Nephron progenitor cell (in vitro differentiated cells): Measurements from ENCODE around the gene DNASE1L2.
A peak's percentile ranks its signal among the peaks of the same experiment; 100 is the strongest.

Experiments
- DNase-seq: peaks from one replicate; pipeline ENCODE4 v3.0.0; 2021
- H3K27ac Mint-ChIP-seq: 2 replicates; pipeline ENCODE4 v1.8.0; 2021; ENCODE audit warnings: mild to moderate bottlenecking, moderate library complexity, mixed read lengths
- H3K27me3 Mint-ChIP-seq: 2 replicates; pipeline ENCODE4 v1.8.0; 2021; ENCODE audit warnings: mild to moderate bottlenecking, low read depth, mixed read lengths; ENCODE audit not compliant: poor library complexity
- H3K36me3 Mint-ChIP-seq: 2 replicates; pipeline ENCODE4 v1.8.0; 2021; ENCODE audit warnings: low read depth, mixed read lengths
- H3K4me1 Mint-ChIP-seq: 2 replicates; pipeline ENCODE4 v1.8.0; 2021; ENCODE audit warnings: mixed read lengths
- H3K4me3 Mint-ChIP-seq: 2 replicates; pipeline ENCODE4 v1.8.0; 2021; ENCODE audit warnings: mild to moderate bottlenecking, moderate library complexity, mixed read lengths
- H3K9me3 Mint-ChIP-seq: 2 replicates; pipeline ENCODE4 v1.8.0; 2021; ENCODE audit warnings: mild to moderate bottlenecking, moderate library complexity, mixed read lengths
- CTCF ChIP-seq: fragments of 200-600 bp; sonication (generic); IDR thresholded peaks from 2 replicates; pipeline ENCODE4 v1.5.0; 2021; ENCODE audit warnings: antibody characterized with exemption

DNASE1L2 gene

GRCh38 chr16:2284001-2284770 lies 47.9 kb downstream of the DNASE1L2 start:
- Mint-ChIP-seq H3K36me3 (no peaks in the 10 kb centered on the region), H3K27me3 (peaks cover 22% of the 10 kb centered on the region), H3K27ac (no peak overlapping the region), H3K4me1 (peaks cover 14% of the 10 kb centered on the region), H3K9me3 (no peaks in the 10 kb centered on the region), H3K4me3 (peak overlapping the region; percentile 1)
- TF ChIP-seq CTCF: no peak
- no peak for DNase-seq

DNA sequence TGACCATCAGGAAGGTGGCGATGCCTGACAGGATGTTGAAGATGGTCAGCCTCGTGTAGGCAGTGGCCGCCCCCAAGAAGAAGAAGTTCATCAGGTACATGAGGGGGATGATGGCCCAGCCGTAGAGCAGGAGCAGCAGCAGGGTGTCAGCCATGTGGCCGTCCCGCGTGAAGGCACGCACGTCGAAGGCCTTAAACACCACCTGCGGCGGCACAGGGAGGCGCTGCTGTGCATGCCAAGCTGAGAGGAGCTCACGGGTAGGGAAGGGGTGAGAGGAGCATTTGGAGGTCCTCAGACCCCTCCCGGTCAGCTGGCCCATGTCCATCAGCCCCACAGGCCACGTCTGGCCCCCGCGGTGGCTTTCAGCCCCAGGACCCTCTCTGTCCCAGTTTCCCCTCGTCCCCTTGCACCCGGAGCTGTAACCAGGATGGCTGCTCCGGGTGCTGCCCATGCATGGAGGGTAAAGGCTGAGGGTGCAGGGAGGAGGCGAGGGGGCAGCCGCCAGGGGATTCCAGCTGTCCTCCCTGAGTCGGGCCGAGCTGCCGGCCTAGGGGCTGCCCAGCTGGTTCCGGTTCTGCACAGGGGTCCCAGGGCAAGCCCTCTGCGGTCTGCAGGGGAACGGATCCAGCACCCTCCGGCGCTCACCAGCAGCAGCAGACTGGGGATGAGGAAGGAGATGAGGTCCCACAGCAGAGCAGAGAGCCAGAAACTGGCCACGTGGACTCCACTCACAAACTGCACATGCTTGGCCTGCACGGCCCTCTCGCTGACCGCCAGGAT lies 48.7 kb downstream of the DNASE1L2 start:
- H3K36me3 Mint-ChIP-seq: no peaks in the 10 kb centered on the region
- DNase-seq: no peak
- TF ChIP-seq CTCF: no peak
- peaks cover 17% of the 10 kb centered on the region for H3K4me1 Mint-ChIP-seq
- no peak overlapping the region for H3K4me3 Mint-ChIP-seq
- H3K27me3 Mint-ChIP-seq: peaks cover 27% of the 10 kb centered on the region
- no peaks in the 10 kb centered on the region for H3K9me3 Mint-ChIP-seq
- H3K27ac Mint-ChIP-seq: no peak overlapping the region

- Mint-ChIP-seq H3K9me3 (no peaks in the 10 kb centered on the region), H3K27ac (no peak overlapping the region), H3K4me1 (peaks cover 19% of the 10 kb centered on the region), H3K36me3 (no peaks in the 10 kb centered on the region), H3K4me3 (no peak overlapping the region), H3K27me3 (peaks cover 27% of the 10 kb centered on the region)
- no peak for DNase-seq
- no peak for TF ChIP-seq CTCF
Observed at GRCh38 chr16:2285731-2286191, 49.5 kb downstream of the DNASE1L2 start.

DNA sequence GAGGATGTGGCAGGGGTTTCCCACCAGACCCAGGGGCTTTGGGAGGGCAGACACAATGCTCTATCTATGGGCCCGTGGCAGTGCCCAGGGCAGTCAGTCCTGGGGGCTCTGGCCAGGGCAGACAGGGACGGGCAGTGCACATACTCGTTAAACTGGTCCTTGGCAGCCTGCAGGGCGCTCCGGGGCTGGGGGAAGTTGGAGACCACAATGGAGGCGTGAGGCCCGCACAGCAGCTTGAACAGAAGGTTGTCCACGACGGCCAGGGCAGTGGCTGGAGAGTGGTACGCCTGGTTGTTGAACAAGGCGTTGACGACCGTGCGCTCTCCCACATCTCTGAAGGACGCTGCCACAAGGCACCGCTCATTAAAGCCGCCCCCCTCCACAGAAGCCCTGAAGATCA lies 50.3 kb downstream of the DNASE1L2 start:
- Mint-ChIP-seq H3K4me3 (no peak overlapping the region), H3K4me1 (peaks cover 16% of the 10 kb centered on the region), H3K36me3 (no peaks in the 10 kb centered on the region), H3K9me3 (no peaks in the 10 kb centered on the region), H3K27me3 (peaks cover 26% of the 10 kb centered on the region), H3K27ac (no peak overlapping the region)
- no peak for DNase-seq
- no peak for TF ChIP-seq CTCF

DNA sequence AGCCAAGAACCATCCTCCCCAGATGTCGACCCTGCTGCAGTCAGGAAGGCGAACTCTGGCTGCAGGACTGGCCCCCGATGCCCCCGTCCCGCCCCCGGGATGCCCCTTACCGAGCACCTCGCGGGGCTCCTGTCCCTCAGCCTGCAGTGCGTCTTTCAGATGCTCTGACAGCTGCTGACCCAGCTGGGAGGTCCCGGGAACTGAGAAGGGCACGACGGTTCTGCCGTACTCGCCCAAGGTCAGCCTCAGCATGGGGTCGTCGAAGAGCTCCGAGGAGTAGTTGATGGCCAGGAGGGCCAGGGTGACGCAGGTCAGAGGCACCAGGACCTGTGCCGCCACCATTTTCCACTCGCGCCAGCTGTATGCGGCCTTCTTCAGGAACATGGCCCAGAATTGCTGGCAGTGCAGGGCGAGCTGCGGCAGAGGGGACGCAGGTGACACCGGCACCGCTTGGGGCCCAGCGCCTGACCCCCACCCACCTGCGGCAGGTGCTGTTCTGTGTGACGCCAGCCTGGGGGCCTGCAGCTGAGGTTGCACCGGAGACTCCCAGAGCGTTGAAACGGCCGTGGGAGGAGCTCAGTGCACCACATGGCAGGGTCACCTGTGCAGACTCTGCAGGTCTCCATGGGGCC lies 51.8 kb downstream of the DNASE1L2 start:
- Mint-ChIP-seq H3K36me3 (no peaks in the 10 kb centered on the region), H3K27ac (no peak overlapping the region), H3K4me3 (no peak overlapping the region), H3K27me3 (peaks cover 27% of the 10 kb centered on the region), H3K4me1 (peaks cover 16% of the 10 kb centered on the region), H3K9me3 (no peaks in the 10 kb centered on the region)
- TF ChIP-seq CTCF: no peak
- DNase-seq: no peak
